GM10248 (cell line): ENCODE data around the gene TARBP1.

Experiments used
- CTCF ChIA-PET: fragments of 300-600 bp; sonication (Branson Sonifier 250); formaldehyde crosslinking; extraction: SDS; loops from one replicate; lab custom pipeline; 2021; ENCODE audit warnings: antibody characterized with exemption; lab: Yijun Ruan, JAX
- POLR2A ChIA-PET: fragments of 350-650 bp; sonication (Branson Sonifier 250); formaldehyde crosslinking; extraction: SDS; loops from one replicate; lab custom pipeline; 2020; ENCODE audit warnings: antibody characterized with exemption; lab: Yijun Ruan, JAX
- DNase-seq: peaks from one replicate; pipeline ENCODE4 v3.0.0; 2012; ENCODE audit errors: extremely low spot score
- CTCF ChIP-seq: IDR thresholded peaks from 2 replicates; pipeline ENCODE4 v1.5.1; 2012; ENCODE audit warnings: mild to moderate bottlenecking, low read depth; ENCODE audit errors: extremely low read depth, missing control alignments, control extremely low read depth

Gene TARBP1

DNA sequence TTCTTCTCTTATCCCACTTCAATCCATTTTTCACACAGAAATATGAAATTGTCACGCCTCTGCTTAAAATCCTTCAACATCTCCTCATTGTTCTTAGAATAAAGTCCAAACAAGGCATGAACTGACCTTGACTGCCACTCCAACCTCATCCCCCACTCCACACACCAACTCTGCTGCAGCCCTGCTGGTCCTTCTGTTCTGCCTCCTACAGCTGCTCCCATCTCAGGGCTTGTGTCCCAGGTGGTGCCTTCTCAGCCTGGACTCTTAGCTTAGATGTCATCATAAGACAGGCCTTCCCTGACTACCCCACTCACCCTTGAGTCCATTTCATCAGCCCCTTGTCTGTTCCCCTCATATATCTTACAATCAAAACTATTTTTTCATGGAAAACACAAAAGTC is 10.4 kb downstream of the TARBP1 start:
- ChIA-PET CTCF (interaction anchor here (1.5 to 1.9 kb wide), 2 partner anchors 14 to 636 kb away, joined by 4 read pairs; no protein-coding TSS in a partner anchor), POLR2A (no interaction called here)
- no peak for TF ChIP-seq CTCF
- no peak for DNase-seq

- no peak for DNase-seq
- POLR2A ChIA-PET, result no interaction called here
- no peak for TF ChIP-seq CTCF
- CTCF ChIA-PET, result interaction anchor here (1.2 to 2.7 kb wide), 3 partner anchors 10 to 14 kb away, joined by 3 to 6 read pairs (median 4); partner anchors contain the start of gene TARBP1
These were observed 11.2 kb downstream of the TARBP1 start for GRCh38 chr1:234467821-234468220.

DNA sequence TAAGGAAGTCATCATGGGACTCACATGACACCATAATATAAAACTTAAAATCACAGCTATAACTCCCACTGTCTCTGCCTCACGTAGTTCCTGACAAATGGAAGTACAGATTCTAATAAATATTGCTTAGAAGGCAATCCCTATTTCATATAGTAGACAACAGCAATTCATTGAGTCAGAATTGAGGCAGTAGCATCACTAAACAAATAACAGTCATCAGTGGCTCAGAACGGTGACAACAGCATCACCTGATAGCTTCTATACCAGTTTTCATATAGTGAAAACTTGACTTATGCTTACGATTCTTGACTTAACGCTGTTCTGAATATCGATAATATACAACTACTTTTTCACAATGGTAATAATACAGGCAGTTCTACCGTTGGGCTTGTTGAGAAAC is 12.0 kb downstream of the TARBP1 start:
- POLR2A ChIA-PET, result no interaction called here
- CTCF ChIA-PET, result interaction anchor here (0.7 to 2.7 kb wide), 6 partner anchors 8 to 20 kb away, joined by 3 to 6 read pairs (median 4); partner anchors contain the start of gene TARBP1
- DNase-seq, result no peak
- TF ChIP-seq CTCF, result no peak

DNA sequence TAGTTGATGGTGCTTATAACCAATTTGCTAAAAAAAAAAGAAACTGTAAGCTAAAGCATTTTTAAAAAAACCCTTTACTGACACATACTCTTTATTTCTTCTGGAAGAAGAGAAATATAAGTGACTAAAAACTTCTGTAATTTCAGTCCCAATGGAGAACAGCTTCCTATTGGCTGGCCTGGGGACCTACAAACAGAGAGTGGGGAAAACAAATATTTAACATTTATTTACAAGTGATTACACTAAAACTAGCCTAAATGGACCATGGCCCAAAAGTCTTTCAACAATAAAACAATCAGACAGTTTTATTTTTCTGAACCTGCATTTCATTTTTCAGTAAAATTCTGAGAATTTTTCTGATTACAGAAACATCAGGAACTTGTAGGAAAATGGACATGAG is 15.2 kb downstream of the TARBP1 start:
- DNase-seq, result no peak
- ChIA-PET POLR2A (no interaction called here), CTCF (no interaction called here)
- TF ChIP-seq CTCF, result no peak

DNA sequence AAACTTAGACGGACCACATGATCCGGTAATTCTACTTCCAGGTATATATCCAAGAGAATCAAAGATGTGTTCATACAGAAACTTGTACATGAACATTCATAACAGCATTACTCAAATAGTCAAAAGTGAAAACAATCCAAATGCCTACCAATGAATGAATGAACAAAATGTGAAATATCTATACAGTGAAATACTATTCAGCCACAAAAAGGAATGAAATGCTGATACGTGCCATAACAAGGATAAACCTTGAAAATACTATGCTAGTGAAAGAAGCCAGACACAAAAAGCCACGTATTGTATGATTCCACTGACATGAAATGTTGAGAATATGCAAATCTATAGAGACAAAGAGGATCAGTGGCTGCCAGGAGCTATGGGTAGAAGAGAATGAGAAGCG is 18.3 kb downstream of the TARBP1 start:
- no peak for TF ChIP-seq CTCF
- ChIA-PET CTCF (interaction anchor here (0.8 to 1.0 kb wide), 2 partner anchors 18 to 27 kb away, joined by 3 read pairs; no protein-coding TSS in a partner anchor), POLR2A (no interaction called here)
- no peak for DNase-seq

GRCh38 chr1:234458352-234459017 is 20.5 kb downstream of the TARBP1 start:
- no peak for DNase-seq
- ChIA-PET POLR2A (no interaction called here), CTCF (no interaction called here)
- TF ChIP-seq CTCF, result no peak
